ENCODE results near the gene SLC26A9.

Gene SLC26A9, protein sequence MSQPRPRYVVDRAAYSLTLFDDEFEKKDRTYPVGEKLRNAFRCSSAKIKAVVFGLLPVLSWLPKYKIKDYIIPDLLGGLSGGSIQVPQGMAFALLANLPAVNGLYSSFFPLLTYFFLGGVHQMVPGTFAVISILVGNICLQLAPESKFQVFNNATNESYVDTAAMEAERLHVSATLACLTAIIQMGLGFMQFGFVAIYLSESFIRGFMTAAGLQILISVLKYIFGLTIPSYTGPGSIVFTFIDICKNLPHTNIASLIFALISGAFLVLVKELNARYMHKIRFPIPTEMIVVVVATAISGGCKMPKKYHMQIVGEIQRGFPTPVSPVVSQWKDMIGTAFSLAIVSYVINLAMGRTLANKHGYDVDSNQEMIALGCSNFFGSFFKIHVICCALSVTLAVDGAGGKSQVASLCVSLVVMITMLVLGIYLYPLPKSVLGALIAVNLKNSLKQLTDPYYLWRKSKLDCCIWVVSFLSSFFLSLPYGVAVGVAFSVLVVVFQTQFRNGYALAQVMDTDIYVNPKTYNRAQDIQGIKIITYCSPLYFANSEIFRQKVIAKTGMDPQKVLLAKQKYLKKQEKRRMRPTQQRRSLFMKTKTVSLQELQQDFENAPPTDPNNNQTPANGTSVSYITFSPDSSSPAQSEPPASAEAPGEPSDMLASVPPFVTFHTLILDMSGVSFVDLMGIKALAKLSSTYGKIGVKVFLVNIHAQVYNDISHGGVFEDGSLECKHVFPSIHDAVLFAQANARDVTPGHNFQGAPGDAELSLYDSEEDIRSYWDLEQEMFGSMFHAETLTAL

DNA sequence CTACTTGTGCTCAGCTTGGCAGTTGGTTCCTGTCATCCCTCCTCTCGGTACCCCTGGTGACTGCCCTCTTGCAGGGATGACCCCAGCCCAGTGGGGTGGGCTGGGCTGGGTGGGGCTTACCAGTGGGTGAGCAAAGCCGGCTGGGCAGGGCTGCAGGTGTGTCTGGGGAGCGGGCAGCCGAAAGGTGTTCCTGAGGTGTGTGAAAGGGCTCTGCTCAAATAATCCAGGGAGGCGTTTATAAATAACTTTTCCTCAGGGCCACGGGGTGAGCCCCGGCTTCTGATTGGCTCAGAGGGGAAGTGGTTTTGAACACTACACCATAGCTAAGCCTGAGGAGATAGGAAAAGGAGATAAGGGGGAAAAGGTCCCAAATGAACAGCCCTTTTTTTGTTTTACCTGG, at the start of gene SLC26A9:
Gene SLC26A9, minus strand, starts transcription at position 212 of the 400 bp plus-strand sequence. CDS start 7,636 bp downstream, outside the sequence.
- no peak for DNase-seq

DNA sequence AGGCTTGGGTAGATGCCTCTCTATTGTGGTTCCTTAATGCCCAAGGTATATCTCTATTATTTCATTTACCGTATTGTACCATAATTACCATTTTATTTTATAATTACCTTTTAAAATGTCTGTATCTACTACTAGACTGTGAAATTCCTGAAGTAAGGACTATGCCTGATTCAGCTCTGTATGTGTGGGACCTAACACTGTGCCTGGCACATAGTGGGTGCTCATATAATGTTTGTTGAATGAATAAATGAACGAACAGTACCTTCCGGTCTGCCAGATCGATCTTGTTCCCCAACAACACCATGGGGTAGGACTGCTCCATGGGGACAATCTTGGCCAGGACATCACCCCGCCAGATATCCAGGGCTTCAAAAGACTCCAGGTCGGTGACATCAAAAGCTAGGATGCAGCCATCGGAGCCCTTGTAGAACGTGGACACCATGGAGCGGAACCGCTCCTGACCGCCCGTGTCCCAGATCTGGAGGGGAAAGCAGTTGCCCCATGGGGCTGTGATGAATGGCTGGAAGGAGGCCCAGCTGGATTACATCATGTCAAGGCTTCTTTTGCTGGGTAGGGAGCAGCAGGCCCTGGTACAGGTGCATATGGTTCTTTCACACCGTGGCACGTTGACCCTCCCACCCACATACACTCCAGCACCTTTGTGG, 49.1 kb upstream of the SLC26A9 start:
- DNase-seq, result no peak

DNA sequence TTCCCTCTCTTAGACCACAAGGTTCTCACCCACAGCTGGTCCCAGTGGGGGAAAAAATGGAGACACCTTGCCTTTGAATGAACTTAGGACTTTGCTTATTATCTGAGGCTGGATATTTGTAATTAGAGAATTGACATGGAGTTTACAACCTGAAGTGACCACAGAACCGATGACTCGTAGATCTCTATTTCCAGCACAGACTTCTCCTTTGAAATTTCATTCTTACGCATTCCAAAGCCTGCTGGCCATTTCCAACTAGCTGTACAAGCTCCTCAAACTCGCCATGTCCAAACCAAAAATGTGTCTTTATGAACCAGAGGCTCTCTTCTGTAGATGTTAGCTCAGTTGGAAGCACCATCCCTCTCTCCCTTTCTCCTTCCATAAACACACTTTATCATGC, 48.0 kb upstream of the SLC26A9 start:
- DNase-seq, result peak; percentile 64

DNA sequence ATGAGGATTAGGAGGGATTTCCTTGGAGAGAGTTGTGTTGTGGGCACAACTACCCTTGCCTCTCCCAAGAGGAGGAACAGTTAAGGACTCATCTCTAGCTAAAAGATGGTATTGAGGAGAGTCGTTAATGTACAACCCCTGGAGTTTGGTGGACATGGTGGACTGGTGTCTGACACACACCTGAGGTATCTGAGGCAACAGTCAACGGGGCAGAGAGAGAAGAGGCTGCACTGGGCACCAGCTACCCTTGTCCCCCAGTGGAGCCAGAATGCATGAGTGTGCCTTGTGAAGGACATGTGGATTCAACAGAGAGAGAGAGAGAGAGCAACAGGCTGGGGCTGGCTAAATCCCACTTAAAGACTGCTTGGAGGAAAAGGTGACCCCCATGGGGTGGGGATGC, 47.0 kb upstream of the SLC26A9 start:
- DNase-seq, result no peak

DNA sequence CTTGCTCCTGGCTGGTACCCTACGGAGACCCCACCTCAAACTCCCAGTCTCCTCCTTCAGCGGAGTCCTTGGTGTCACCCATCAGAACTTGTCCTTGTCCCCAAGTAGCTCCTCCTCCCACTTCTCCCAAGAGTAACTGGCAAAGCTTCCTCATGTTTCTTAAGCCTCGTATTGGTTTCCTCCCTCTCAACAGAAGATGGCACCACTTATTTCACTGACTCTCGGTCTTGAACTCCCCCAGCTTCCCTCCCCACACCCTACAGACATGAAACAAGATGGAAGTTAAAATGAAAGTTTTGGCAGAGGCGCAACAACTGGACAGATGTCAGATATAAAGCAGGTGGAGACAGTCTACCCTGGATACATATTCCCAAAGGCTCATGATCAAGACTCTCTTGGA, 46.5 kb upstream of the SLC26A9 start:
- no peak for DNase-seq

DNA sequence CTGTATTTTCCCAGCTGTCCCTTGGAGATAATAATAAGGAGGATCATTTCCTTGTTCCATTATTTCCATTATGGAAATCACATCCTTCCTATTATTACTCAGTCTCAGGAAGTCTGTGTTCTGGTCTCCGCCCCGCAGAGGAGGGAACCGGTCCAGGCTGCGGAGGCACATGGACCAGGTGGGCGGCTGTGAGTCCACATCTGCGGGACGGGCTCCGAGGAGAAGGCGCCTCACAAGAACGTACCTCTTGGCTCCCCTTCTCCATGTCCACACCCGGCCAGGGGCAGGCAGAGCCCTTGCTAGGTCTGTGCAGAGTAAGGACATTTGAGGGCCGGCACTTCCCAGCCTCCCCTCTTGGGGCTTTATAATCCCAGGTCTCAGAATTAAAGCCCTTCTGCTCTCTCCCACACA, 45.3 kb upstream of the SLC26A9 start:
- no peak for DNase-seq

DNA sequence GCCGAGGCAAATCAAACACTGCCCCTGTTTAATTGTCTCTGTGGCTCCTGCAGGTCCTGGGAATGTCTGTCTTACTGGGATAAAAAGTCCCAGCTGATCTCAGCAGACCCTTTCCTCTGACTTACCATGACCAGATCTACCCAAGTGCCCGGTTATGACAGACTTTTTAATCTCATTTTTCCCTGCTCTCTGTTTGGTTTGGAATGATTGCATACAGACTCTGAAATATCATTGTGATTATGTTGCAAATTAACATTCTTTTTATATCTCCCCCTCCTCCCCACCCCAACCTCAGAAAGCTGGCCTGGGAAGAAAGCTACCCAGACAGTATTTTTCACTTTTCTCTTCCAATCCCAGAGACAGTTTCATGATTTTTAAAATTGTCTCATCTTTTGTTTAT, 43.6 kb upstream of the SLC26A9 start:
- DNase-seq, result no peak

DNA sequence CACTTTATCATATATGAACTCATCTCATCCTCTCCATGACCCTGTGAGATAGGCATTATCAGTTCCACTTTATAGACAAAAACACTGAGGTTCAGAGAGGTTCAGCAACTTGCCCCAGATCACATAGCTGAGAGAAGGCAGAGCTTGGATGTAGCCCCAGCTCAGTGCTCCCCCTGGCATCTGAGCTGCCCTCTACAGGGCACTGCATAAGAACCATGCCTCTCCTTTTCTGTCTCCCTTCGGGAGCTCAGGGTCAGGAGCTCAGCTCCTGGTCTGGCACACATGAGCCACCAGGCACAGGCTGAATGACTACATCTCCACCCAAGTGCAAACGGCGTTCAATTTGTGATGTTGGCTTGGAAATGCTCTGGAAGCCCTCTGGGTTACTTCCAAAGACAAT, 43.0 kb upstream of the SLC26A9 start:
- no peak for DNase-seq

DNA sequence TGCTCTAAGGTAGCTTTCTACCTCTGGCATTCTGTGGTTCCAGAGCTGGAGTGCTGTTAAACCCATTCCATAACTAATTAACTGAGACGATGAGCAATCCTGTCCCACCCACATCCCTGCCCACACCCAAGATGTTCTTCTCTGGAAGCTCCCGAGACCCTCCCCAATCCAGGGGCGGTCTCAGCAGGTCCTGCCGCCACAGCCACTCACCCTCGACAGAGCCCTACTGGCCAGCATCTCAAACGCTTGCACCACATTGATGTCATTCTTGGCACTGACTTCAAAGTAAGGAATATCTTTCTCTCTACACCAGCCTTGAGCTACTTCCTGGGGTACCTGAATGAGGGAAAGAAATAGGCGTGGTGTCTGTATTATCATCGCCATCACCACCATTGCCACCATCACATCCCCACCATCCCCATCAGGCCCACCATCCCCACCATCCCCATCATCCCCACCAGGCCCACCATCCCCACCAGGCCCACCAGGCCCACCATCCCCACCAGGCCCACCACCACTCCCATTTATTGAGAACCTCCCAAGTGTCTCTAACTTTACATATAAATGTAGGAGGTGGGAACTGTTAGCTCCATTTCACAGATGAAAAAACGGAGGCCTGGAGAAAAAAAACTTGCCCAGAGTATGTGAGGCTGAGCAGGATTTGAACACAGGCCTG, 42.2 kb upstream of the SLC26A9 start:
- DNase-seq, result no peak

DNA sequence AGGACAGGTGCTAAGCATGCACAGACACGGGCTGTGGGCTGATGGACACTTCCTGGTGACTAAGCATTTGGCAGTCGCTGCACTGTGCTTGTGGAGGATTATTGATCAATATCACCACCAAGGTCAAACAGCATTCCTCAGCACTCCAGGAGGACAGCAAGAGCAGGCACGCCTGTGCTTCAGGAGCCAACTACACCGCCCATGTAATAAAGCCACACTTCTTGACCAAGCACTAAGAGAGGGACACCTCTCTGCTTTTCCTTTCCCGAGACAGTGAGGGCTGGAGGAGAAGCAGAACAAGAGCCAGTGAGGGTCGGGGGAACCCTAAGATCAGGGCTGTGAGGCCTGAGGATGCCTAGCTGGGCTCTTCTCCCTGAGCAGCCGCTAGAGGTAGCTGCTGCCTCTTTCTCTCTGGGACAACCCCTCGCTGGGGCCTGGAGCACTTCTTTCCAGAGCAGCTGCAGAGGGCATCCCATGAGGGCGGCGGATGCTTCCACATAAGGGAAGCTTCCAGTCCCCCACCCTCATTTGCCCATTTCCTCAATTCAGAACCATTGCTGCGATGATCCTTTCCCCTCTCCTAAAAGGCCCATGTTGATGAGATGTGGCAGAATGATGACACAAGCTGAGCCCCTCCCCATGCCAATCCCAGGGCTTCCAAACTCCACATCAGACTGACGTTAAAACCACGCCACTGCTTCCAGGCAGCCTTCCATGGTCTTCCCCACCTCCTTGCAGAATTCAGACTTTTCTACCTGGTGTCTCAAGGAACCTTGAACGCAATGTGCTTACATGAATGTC, 40.9 kb upstream of the SLC26A9 start:
- DNase-seq, result peak; percentile 66

DNA sequence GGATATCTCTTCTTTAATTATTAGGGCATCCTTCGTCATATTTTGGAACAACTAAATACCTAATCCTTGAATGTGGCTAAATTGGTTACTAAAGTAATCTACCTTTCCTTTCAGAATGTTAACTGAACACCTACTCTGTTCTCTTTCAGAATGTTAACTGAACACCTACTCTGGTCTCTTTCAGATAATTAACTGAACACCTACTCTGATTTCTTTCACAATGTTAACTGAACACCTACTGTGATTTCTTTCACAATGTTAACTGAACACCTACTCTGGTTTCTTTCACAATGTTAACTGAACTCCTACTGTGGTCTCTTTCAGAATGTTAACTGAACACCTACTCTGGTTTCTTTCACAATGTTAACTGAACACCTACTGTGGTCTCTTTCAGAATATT, 38.0 kb upstream of the SLC26A9 start:
- no peak for DNase-seq

DNA sequence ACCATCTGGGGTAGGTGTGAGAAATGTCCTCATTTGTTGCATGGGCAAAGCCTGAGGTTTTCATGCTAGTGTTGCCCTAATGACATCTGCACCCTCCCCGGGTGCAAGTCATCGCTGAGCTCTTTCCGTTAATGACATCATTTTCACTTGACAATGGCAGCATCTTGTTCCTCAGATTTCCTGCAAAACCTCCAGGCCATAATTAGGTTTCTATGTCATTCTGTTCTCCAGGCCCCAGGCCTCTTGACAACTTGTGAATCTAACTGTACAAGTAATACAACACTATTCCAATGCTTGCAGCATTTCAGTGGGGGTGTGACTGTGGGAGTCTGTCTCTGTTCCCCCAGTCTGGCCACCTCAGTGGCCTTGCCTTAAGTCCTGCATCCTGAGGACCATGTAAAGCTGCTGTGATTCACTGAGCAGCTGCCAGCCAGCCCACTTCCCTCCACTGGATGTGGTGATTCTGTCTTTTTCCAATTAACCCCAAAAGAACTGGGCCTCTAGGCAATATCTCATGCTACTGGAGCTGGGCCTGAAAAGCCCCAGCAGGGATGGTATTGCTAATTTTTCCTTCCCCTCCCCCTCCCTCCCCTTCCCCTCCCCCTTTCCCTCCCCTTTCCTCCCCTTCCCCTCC, 37.1 kb upstream of the SLC26A9 start:
- DNase-seq, result no peak

DNA sequence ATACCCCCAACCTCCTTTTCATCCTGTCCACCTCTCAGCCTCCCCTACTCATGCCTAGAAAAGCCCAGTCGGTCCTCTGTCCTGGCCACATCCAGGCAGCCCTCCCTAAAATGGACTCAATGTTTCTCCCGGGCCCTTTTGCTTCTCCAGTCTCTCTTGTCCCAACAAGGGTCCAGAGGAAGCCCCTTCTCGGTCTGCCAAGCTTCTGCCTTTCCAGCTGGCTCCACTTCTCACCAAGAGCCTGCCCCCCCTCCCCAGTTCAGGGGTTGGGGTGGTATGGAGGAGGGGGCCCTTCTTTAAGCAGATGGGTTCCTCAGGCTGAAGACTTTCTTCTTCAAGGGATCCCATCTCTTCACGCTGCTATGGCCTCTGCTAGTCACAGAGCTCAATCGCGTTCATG, 36.0 kb upstream of the SLC26A9 start:
- DNase-seq, result no peak

DNA sequence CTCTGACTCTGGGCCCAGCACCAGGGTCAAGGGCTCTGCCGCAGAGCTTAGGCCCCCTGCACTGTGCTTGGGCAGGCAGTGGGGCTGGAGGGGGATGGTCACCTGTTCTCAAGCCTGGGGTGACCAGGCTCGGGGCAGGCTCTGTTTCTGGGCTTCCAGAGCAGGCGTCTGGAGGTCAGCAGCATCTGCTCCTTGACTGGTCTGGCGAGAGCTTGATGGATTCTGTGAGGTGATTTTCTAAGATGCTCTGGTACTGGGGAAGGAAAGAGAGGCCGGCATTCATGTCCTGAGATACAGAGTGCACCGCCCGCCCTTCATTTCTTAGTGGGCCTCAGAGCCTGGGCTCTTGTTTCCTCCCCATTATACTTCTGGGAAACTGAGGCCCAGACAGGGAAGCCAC, 35.4 kb upstream of the SLC26A9 start:
- no peak for DNase-seq

DNA sequence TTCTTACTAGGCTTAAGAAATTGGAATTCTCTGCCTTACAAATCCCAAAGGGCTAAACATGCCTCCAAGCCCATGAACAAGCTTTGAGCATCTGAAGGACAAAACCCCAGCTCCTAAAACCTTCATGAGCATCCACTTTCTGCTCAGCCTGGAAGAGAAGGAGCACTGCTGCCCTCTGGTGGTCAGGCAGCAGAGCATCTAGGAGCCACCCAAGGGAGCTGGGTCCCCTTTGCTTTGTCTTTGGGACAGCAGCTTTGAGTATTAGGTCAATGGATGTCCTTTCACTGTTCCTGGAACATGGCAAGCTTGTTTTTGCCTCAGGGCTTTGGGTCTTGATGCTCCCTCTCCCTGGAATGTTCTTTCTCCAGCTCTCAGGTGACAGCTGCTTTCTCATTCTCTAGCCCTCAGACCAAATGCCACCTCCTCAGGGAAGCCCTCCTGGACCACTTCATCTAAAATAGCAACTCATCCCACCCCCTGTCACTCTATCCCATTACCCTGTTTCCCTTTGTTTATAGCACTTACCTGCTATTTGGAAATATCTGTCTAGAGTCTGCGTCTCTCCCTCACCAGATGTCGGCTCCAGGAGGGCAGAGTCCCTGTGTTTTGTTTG, 34.3 kb upstream of the SLC26A9 start:
- DNase-seq, result peak; percentile 49

DNA sequence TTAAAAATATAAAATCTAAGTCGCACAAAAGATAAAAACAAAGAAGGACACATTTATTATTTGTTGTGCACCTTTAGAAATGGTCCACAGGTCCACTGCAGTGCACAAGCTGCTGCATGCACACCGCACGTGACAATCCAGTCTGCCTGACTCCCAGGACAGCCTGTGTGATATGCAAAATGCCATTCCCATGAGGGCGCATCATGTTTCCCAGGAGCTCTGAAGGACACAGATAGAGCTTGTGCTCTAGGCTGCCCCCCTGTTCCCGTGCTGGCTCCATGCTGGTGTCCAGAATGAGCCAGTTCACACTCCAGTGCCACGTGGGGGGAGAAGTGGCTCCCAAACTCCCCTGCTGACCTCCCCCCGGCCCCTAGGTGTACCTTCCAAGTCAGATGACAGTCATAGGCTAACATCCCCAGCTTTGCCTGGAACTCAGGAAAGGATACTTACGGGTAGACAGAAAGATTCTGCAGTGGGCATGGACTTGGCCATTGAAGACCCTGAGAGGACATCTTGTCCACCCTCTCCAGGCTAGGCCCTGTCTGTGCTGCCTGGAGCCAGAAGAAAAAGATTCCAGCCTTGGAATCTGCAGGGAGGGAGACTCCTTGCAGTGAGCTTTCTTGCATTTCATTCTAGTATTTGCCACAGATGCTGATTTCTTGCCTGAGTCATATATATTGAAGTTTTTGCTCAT, 33.6 kb upstream of the SLC26A9 start:
- peak; percentile 43 for DNase-seq

DNA sequence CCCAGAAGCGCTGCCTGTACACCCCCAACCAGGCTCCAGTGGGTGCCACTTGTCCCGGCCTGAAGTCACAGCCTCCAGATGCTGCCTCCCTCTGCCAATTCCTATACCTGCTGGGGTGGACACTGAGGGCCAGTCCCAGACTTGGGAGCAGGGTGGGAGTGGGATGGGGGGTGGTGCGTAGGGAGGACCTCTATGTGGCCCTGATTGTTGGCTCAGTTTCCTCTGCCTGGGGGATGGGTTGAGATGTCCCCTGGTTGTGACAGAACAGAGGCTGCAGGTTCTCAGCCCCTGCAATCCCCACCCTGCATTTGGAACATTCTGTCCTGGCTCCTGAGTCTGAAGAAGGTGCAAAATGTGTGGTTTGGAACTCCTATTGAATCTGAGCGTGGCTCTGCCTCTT, 32.8 kb upstream of the SLC26A9 start:
- DNase-seq, result no peak

DNA sequence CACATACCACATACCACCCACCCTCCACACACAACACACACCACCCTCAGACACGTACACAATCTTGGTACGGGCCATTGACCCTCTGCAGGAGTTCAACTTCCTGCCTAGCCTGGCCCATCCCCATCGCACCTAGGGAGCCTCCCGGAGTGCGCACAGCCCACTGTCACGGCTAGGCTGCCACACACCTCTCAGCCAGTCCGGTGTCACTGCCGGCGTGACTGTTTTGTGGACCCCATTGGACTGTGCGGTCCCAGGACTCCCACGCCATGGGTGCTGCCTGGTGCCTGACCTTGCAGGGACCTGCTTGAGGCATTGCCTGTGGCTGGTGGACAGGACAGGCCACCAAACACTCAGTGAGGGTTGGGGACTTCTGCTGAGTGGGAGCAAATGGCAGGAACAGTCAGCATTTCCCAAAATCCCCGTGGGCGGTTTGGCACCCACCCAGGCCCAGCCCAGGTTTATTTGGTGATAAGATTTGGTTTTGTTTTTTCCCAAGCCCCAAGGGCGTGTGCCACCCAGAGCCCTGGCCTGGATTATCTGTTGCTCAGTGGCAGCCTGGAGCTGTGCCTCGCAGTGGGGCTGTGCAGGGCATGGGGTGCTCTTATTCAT, 32.2 kb upstream of the SLC26A9 start:
- peak; percentile 3 for DNase-seq

DNA sequence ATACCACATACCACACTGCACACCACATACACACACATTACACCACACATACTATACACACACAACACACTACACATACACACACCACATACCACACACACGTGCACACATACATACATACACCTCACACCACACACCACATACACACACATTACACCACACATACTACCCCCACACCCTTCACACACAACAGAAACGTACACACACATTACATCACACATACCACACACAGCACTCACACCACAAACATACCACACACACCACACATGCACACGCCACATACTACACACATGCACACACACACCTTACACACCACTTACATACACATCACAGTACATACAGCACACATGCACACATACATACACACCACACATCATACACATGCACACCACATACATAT, 31.5 kb upstream of the SLC26A9 start:
- no peak for DNase-seq
